Muscle layer of colon (tissue), 2 donors: ENCODE results near the gene HAUS8.
"Not testable (repeated sequence)": the region's sequence is repeated elsewhere in the genome, so short reads cannot be mapped to it uniquely, and the experiment has no call there.

ENCODE experiments used
- H3K27ac ChIP-seq: one replicate; pipeline ENCODE4 v1.7.0; 2013; ENCODE audit warnings: low read depth, mild to moderate bottlenecking, low read length, moderate library complexity
- H3K27me3 ChIP-seq, 2 donors: one replicate each; pipeline ENCODE4 v1.7.0; 2013; ENCODE audit warnings: low read length in 2 of 2, mild to moderate bottlenecking in 2 of 2; ENCODE audit not compliant: insufficient read depth in 2 of 2, control insufficient read depth in 1 of 2
- H3K36me3 ChIP-seq: one replicate; pipeline ENCODE4 v1.7.0; 2013; ENCODE audit warnings: mild to moderate bottlenecking, low read length; ENCODE audit not compliant: insufficient read depth
- H3K4me1 ChIP-seq: one replicate; pipeline ENCODE4 v1.7.0; 2013; ENCODE audit warnings: mild to moderate bottlenecking, low read length; ENCODE audit not compliant: insufficient read depth
- H3K4me3 ChIP-seq, 2 donors: one replicate each; pipeline ENCODE4 v1.7.0; 2013; ENCODE audit warnings: low read length in 2 of 2, low read depth in 1 of 2, mild to moderate bottlenecking in 1 of 2, moderate library complexity in 1 of 2
- H3K9ac ChIP-seq: one replicate; pipeline ENCODE4 v1.7.0; 2013; ENCODE audit warnings: low read length
- H3K9me3 ChIP-seq: one replicate; pipeline ENCODE4 v1.7.0; 2013; ENCODE audit warnings: mild to moderate bottlenecking, low read length
- donor health status: abdominal sarcoma.
- donor health status: Adenocarcinoma of cecum.

HAUS8 gene

GRCh38 chr19:17025361-17025760 lies 49.9 kb downstream of the HAUS8 start:
- H3K36me3 ChIP-seq: no peaks in the 10 kb centered on the region
- peaks cover 4 to 29% of the 10 kb centered on the region in 2 donors for H3K27me3 ChIP-seq
- H3K9me3 ChIP-seq: peaks cover 11% of the 10 kb centered on the region
- no peak overlapping the region for H3K4me3 ChIP-seq
- no peaks in the 10 kb centered on the region for H3K4me1 ChIP-seq
- H3K9ac ChIP-seq: no peak overlapping the region
- H3K27ac ChIP-seq: no peak overlapping the region

- Histone ChIP-seq H3K27me3 (peaks cover 4 to 29% of the 10 kb centered on the region in 2 donors), H3K9me3 (peaks cover 11% of the 10 kb centered on the region)
- H3K36me3 ChIP-seq, H3K27ac ChIP-seq, H3K4me1 ChIP-seq, H3K9ac ChIP-seq, H3K4me3 ChIP-seq: not testable (repeated sequence)
These were observed 50.3 kb downstream of the HAUS8 start for GRCh38 chr19:17024941-17025340.

GRCh38 chr19:17023805-17024204 lies 51.4 kb downstream of the HAUS8 start:
- H3K9me3 ChIP-seq: peaks cover 11% of the 10 kb centered on the region
- H3K27me3 ChIP-seq: peaks cover 4 to 28% of the 10 kb centered on the region in 2 donors
- H3K36me3 ChIP-seq: no peaks in the 10 kb centered on the region
- no peaks in the 10 kb centered on the region for H3K4me1 ChIP-seq
- H3K4me3 ChIP-seq: no peak overlapping the region
- H3K27ac ChIP-seq: no peak overlapping the region
- no peak overlapping the region for H3K9ac ChIP-seq

- H3K9ac ChIP-seq: no peak overlapping the region
- no peaks in the 10 kb centered on the region for H3K36me3 ChIP-seq
- no peak overlapping the region for H3K4me3 ChIP-seq
- no peak overlapping the region for H3K27ac ChIP-seq
- peaks cover 11% of the 10 kb centered on the region for H3K9me3 ChIP-seq
- no peaks in the 10 kb centered on the region for H3K4me1 ChIP-seq
- peaks cover 4 to 18% of the 10 kb centered on the region in 2 donors for H3K27me3 ChIP-seq
These were observed 52.5 kb downstream of the HAUS8 start for GRCh38 chr19:17022738-17023137.

GRCh38 chr19:17021793-17022590 lies 53.3 kb downstream of the HAUS8 start:
- H3K27me3 ChIP-seq: peaks cover 4 to 11% of the 10 kb centered on the region in 2 donors
- no peak overlapping the region for H3K4me3 ChIP-seq
- no peak overlapping the region for H3K27ac ChIP-seq
- peaks cover 11% of the 10 kb centered on the region for H3K9me3 ChIP-seq
- no peak overlapping the region for H3K9ac ChIP-seq
- no peaks in the 10 kb centered on the region for H3K36me3 ChIP-seq
- H3K4me1 ChIP-seq: no peaks in the 10 kb centered on the region

GRCh38 chr19:17021328-17021727 lies 53.9 kb downstream of the HAUS8 start:
- no peak overlapping the region for H3K9ac ChIP-seq
- H3K27me3 ChIP-seq: peaks cover 4 to 11% of the 10 kb centered on the region in 2 donors
- no peaks in the 10 kb centered on the region for H3K4me1 ChIP-seq
- no peak overlapping the region for H3K27ac ChIP-seq
- H3K4me3 ChIP-seq: no peak overlapping the region
- H3K9me3 ChIP-seq: peaks cover 11% of the 10 kb centered on the region
- H3K36me3 ChIP-seq: no peaks in the 10 kb centered on the region

- H3K9ac ChIP-seq: no peak overlapping the region
- H3K27ac ChIP-seq: no peak overlapping the region
- peaks cover 11% of the 10 kb centered on the region for H3K9me3 ChIP-seq
- no peaks in the 10 kb centered on the region for H3K4me1 ChIP-seq
- no peak overlapping the region for H3K4me3 ChIP-seq
- no peaks in the 10 kb centered on the region for H3K36me3 ChIP-seq
- H3K27me3 ChIP-seq: peaks cover 4 to 6% of the 10 kb centered on the region in 2 donors
These were observed 54.4 kb downstream of the HAUS8 start for GRCh38 chr19:17020823-17021222.

- no peak overlapping the region for H3K27ac ChIP-seq
- peaks cover 11% of the 10 kb centered on the region for H3K9me3 ChIP-seq
- H3K4me3 ChIP-seq: no peak overlapping the region
- no peaks in the 10 kb centered on the region for H3K36me3 ChIP-seq
- no peaks in the 10 kb centered on the region for H3K4me1 ChIP-seq
- H3K27me3 ChIP-seq: peaks cover 1 to 4% of the 10 kb centered on the region in 2 donors
- no peak overlapping the region for H3K9ac ChIP-seq
These were observed 54.9 kb downstream of the HAUS8 start for GRCh38 chr19:17020385-17020784.

GRCh38 chr19:17014212-17014861 lies 60.9 kb downstream of the HAUS8 start:
- not testable (repeated sequence) for H3K4me3 ChIP-seq, H3K9ac ChIP-seq, H3K36me3 ChIP-seq, H3K9me3 ChIP-seq, H3K27ac ChIP-seq, H3K4me1 ChIP-seq, H3K27me3 ChIP-seq

GRCh38 chr19:17011485-17011884 lies 63.8 kb downstream of the HAUS8 start:
- no peak overlapping the region for H3K27ac ChIP-seq
- H3K36me3 ChIP-seq: no peaks in the 10 kb centered on the region
- no peak overlapping the region for H3K9ac ChIP-seq
- no peaks in the 10 kb centered on the region for H3K4me1 ChIP-seq
- no peak overlapping the region for H3K4me3 ChIP-seq
- H3K9me3 ChIP-seq: no peaks in the 10 kb centered on the region
- H3K27me3 ChIP-seq: no peaks in the 10 kb centered on the region

GRCh38 chr19:17006579-17006978 lies 68.7 kb downstream of the HAUS8 start:
- Histone ChIP-seq H3K9ac (no peak overlapping the region), H3K9me3 (no peaks in the 10 kb centered on the region), H3K27me3 (no peaks in the 10 kb centered on the region), H3K4me3 (no peak overlapping the region), H3K27ac (no peak overlapping the region), H3K4me1 (no peaks in the 10 kb centered on the region), H3K36me3 (no peaks in the 10 kb centered on the region)

- H3K36me3 ChIP-seq: no peaks in the 10 kb centered on the region
- no peak overlapping the region for H3K4me3 ChIP-seq
- no peak overlapping the region for H3K27ac ChIP-seq
- H3K9ac ChIP-seq: no peak overlapping the region
- H3K27me3 ChIP-seq: no peaks in the 10 kb centered on the region
- H3K4me1 ChIP-seq: no peaks in the 10 kb centered on the region
- H3K9me3 ChIP-seq: no peaks in the 10 kb centered on the region
These were observed 70.3 kb downstream of the HAUS8 start for GRCh38 chr19:17005000-17005399.
